ENCODE results near the gene XRCC5. TPM values are rescaled to one million over a fixed set of nuclear protein-coding genes. Genes with fewer than 3 reads are reported as not detected.

XRCC5 gene
- total RNA-seq, 4 donors from 2014 or later: 131 to 157 (median 141) TPM

GRCh38 chr2:216083464-216084281 lies 25.5 kb upstream of the XRCC5 start:
- H3K4me1 ChIP-seq: peaks cover 9 to 17% of the 10 kb centered on the region in 2 donors
- H3K9me3 ChIP-seq: no peaks in the 10 kb centered on the region
- ATAC-seq (no peak), DNase-seq (no peak)
- in situ Hi-C loops (cut with MboI; ENCODE audit: low sequenced_read_pairs in 4 of 4) (no loop called here), intact Hi-C loops (cut with DNase I; ENCODE audit: low total_unique reads) (loop anchor here (2.0 kb wide), 1 partner anchor 31 kb away; no protein-coding TSS in a partner anchor)
- H3K36me3 ChIP-seq: no peaks in the 10 kb centered on the region
- no peak for TF ChIP-seq POLR2A (IDR thresholded peaks at IDR 0.05)
- TF ChIP-seq CTCF (IDR thresholded peaks at IDR 0.05 in 4 of 5, conservative IDR thresholded peaks at IDR 0.05 in 1 of 5): no peak
- H3K27ac ChIP-seq: no peak overlapping the region
- H3K27me3 ChIP-seq: no peaks in the 10 kb centered on the region
- H3K4me3 ChIP-seq: no peak overlapping the region

GRCh38 chr2:216084547-216084946 lies 24.6 kb upstream of the XRCC5 start:
- TF ChIP-seq CTCF (IDR thresholded peaks at IDR 0.05 in 4 of 5, conservative IDR thresholded peaks at IDR 0.05 in 1 of 5): no peak
- TF ChIP-seq POLR2A (IDR thresholded peaks at IDR 0.05): no peak
- DNase-seq (no peak), ATAC-seq (no peak)
- H3K9me3 ChIP-seq: no peaks in the 10 kb centered on the region
- no peaks in the 10 kb centered on the region for H3K27me3 ChIP-seq
- H3K4me1 ChIP-seq: peaks cover 9 to 17% of the 10 kb centered on the region in 2 donors
- H3K27ac ChIP-seq: no peak overlapping the region
- in situ Hi-C loops (cut with MboI; ENCODE audit: low sequenced_read_pairs in 4 of 4): no loop called here
- intact Hi-C loops (cut with DNase I; ENCODE audit: low total_unique reads): no loop called here
- no peak overlapping the region for H3K4me3 ChIP-seq
- H3K36me3 ChIP-seq: no peaks in the 10 kb centered on the region

GRCh38 chr2:216086207-216086893 lies 22.8 kb upstream of the XRCC5 start:
- intact Hi-C loops (cut with DNase I; ENCODE audit: low total_unique reads): no loop called here
- Histone ChIP-seq H3K27me3 (no peaks in the 10 kb centered on the region), H3K36me3 (no peaks in the 10 kb centered on the region), H3K27ac (no peak overlapping the region), H3K4me3 (no peak overlapping the region), H3K9me3 (no peaks in the 10 kb centered on the region), H3K4me1 (peaks cover 5 to 13% of the 10 kb centered on the region in 2 donors)
- DNase-seq (no peak), ATAC-seq (no peak)
- in situ Hi-C loops (cut with MboI; ENCODE audit: low sequenced_read_pairs in 4 of 4): no loop called here
- TF ChIP-seq POLR2A (IDR thresholded peaks at IDR 0.05) (no peak), CTCF (IDR thresholded peaks at IDR 0.05 in 4 of 5, conservative IDR thresholded peaks at IDR 0.05 in 1 of 5) (no peak)

DNA sequence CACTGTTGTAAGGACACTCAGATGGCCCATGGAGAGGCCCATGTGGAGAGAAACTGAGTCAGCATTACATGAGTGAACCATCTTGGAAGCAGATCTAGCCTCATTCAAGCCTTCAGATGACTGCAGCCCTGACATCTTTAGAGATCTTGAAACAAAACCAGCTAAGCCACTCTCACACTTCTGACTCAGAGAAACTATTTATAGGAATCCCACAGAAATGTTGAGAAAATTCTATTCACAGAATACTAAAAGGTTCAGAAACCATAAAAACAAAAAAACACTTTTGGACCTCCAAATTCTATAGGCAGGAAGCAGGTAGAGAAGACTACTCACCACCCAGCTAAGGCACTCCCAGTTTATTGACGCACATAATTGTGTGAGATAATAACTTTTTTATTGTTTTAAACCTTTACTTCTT lies 18.8 kb upstream of the XRCC5 start:
- no peaks in the 10 kb centered on the region for H3K9me3 ChIP-seq
- no peak for DNase-seq
- intact Hi-C loops (cut with DNase I; ENCODE audit: low total_unique reads): no loop called here

More for the DNA sequence above, 18.8 kb upstream of the XRCC5 start:
- Histone ChIP-seq H3K36me3 (no peaks in the 10 kb centered on the region), H3K4me3 (no peak overlapping the region), H3K27ac (no peak overlapping the region), H3K27me3 (no peaks in the 10 kb centered on the region), H3K4me1 (no peaks in the 10 kb centered on the region)
- in situ Hi-C loops (cut with MboI; ENCODE audit: low sequenced_read_pairs in 4 of 4): no loop called here
- TF ChIP-seq POLR2A (IDR thresholded peaks at IDR 0.05) (no peak), CTCF (IDR thresholded peaks at IDR 0.05 in 4 of 5, conservative IDR thresholded peaks at IDR 0.05 in 1 of 5) (no peak)
- no peak for ATAC-seq
